Measurements from ENCODE around the gene P2RY6. TPM values are rescaled to one million over a fixed set of nuclear protein-coding genes. Genes with fewer than 3 reads are reported as not detected.

The P2RY6 gene
- polyA plus RNA-seq, 1 donor (not counting 4 experiments of a cell fraction or from before 2014, with no cell fraction given): 0.04 TPM

DNA sequence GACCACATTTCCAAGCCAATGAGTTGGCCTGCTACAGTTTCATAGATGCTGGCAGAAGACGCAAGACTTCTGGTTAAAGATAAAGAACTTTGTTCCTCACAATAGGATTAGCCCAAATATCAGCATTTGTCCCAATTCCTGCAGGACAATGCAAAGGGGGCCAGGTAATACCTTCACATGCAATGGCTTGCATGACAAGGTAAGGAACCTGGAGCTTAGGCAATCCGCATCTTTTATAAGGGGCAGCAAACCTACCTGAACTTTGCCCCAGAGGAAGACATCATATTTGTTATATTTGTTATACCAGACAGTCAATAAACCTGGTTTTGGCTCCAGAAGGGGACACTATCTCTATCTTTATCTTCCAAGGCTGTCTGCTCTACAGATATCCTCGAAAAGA is 5.3 kb downstream of the P2RY6 start:
- no peaks in the 10 kb centered on the region for H3K9me1 ChIP-seq (ENCODE audit: control insufficient read depth, extremely low read depth, insufficient read depth, low read length)
- H2AFZ ChIP-seq (ENCODE audit: control insufficient read depth, low read length): no peak overlapping the region
- DNase-seq (ENCODE audit: low read depth, low spot score) (no peak), FAIRE-seq (no peak)
- no peak overlapping the region for H3K4me3 ChIP-seq (ENCODE audit: control insufficient read depth in 2 of 3, extremely low read depth in 1 of 3, insufficient read depth in 2 of 3, low read depth in 1 of 3, low read length in 3 of 3)
- H3K36me3 ChIP-seq (ENCODE audit: control insufficient read depth in 2 of 2, extremely low read depth in 1 of 2, insufficient read depth in 2 of 2, low read length in 2 of 2): no peaks in the 10 kb centered on the region
- no peaks in the 10 kb centered on the region for H3K27me3 ChIP-seq (ENCODE audit: control insufficient read depth, extremely low read depth, insufficient read depth, low read length)
- H3K27ac ChIP-seq (ENCODE audit: control insufficient read depth, insufficient read depth, low read length): no peak overlapping the region
- no peak overlapping the region for H3K9ac ChIP-seq (ENCODE audit: control insufficient read depth, extremely low read depth, insufficient read depth, low read length)
- no peak for TF ChIP-seq EZH2 (IDR thresholded peaks at IDR 0.05; ENCODE audit: low read length)
- TF ChIP-seq, protein P1, sequence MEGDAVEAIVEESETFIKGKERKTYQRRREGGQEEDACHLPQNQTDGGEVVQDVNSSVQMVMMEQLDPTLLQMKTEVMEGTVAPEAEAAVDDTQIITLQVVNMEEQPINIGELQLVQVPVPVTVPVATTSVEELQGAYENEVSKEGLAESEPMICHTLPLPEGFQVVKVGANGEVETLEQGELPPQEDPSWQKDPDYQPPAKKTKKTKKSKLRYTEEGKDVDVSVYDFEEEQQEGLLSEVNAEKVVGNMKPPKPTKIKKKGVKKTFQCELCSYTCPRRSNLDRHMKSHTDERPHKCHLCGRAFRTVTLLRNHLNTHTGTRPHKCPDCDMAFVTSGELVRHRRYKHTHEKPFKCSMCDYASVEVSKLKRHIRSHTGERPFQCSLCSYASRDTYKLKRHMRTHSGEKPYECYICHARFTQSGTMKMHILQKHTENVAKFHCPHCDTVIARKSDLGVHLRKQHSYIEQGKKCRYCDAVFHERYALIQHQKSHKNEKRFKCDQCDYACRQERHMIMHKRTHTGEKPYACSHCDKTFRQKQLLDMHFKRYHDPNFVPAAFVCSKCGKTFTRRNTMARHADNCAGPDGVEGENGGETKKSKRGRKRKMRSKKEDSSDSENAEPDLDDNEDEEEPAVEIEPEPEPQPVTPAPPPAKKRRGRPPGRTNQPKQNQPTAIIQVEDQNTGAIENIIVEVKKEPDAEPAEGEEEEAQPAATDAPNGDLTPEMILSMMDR (optimal IDR thresholded peaks at IDR 0.05 in 1 of 3, IDR thresholded peaks at IDR 0.05 in 1 of 3, conservative IDR thresholded peaks at IDR 0.05 in 1 of 3; ENCODE audit: extremely low read depth in 1 of 3, insufficient read depth in 2 of 3, low read length in 3 of 3): no peak
- H3K4me2 ChIP-seq (ENCODE audit: control insufficient read depth, extremely low read depth, insufficient read depth, low read depth, low read length): no peak overlapping the region
- no peaks in the 10 kb centered on the region for H3K4me1 ChIP-seq (ENCODE audit: control insufficient read depth, extremely low read depth, insufficient read depth, low read length)
- no peaks in the 10 kb centered on the region for H3K9me3 ChIP-seq (ENCODE audit: control insufficient read depth, low read depth, low read length)
- no peaks in the 10 kb centered on the region for H4K20me1 ChIP-seq (ENCODE audit: control insufficient read depth, extremely low read depth, insufficient read depth, low read length)
- dilution Hi-C loops (cut with MboI; ENCODE audit: extremely low pct_ligation_motif_present, low sequenced_read_pairs): no loop called here
- H3K79me2 ChIP-seq (ENCODE audit: control insufficient read depth, insufficient read depth, low read length): no peaks in the 10 kb centered on the region

DNA sequence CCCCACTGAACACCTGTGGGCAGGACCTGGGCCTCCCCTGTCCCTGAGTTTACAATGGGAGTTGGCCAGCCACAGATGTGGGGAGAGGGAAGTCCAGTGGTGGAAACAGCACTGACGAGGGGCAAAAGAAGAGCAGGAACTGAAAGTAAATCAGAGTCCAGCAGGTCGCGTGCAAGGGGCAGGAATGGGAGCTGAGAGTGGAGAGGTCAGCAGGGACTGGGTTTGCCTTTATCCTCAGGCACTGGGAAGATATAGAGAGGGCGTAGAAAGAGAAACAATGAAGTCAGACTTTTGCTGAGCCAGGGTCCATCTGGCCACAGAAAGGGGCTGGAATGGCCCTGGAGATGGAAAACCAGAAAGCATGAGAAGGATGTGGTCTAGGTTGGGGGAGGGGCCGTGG is 8.5 kb downstream of the P2RY6 start:
- Histone ChIP-seq H3K4me3 (ENCODE audit: control insufficient read depth in 2 of 3, extremely low read depth in 1 of 3, insufficient read depth in 2 of 3, low read depth in 1 of 3, low read length in 3 of 3) (no peak overlapping the region), H2AFZ (ENCODE audit: control insufficient read depth, low read length) (no peak overlapping the region), H3K27me3 (ENCODE audit: control insufficient read depth, extremely low read depth, insufficient read depth, low read length) (no peaks in the 10 kb centered on the region), H4K20me1 (ENCODE audit: control insufficient read depth, extremely low read depth, insufficient read depth, low read length) (no peaks in the 10 kb centered on the region), H3K4me1 (ENCODE audit: control insufficient read depth, extremely low read depth, insufficient read depth, low read length) (peaks cover 3% of the 10 kb centered on the region), H3K9me3 (ENCODE audit: control insufficient read depth, low read depth, low read length) (no peaks in the 10 kb centered on the region), H3K9me1 (ENCODE audit: control insufficient read depth, extremely low read depth, insufficient read depth, low read length) (no peaks in the 10 kb centered on the region), H3K27ac (ENCODE audit: control insufficient read depth, insufficient read depth, low read length) (no peak overlapping the region), H3K36me3 (ENCODE audit: control insufficient read depth in 2 of 2, extremely low read depth in 1 of 2, insufficient read depth in 2 of 2, low read length in 2 of 2) (no peaks in the 10 kb centered on the region), H3K9ac (ENCODE audit: control insufficient read depth, extremely low read depth, insufficient read depth, low read length) (no peak overlapping the region), H3K4me2 (ENCODE audit: control insufficient read depth, extremely low read depth, insufficient read depth, low read depth, low read length) (no peak overlapping the region), H3K79me2 (ENCODE audit: control insufficient read depth, insufficient read depth, low read length) (no peaks in the 10 kb centered on the region)
- FAIRE-seq (no peak), DNase-seq (ENCODE audit: low read depth, low spot score) (no peak)
- dilution Hi-C loops (cut with MboI; ENCODE audit: extremely low pct_ligation_motif_present, low sequenced_read_pairs): no loop called here
- TF ChIP-seq, protein P1 (optimal IDR thresholded peaks at IDR 0.05 in 1 of 3, IDR thresholded peaks at IDR 0.05 in 1 of 3, conservative IDR thresholded peaks at IDR 0.05 in 1 of 3; ENCODE audit: extremely low read depth in 1 of 3, insufficient read depth in 2 of 3, low read length in 3 of 3): no peak
- no peak for TF ChIP-seq EZH2 (IDR thresholded peaks at IDR 0.05; ENCODE audit: low read length)

Data from keratinocyte (primary cell).